HG03095 (cell line): ENCODE results near the gene FAM131C.
"Not testable (repeated sequence)": the region's sequence is repeated elsewhere in the genome, so short reads cannot be mapped to it uniquely, and the experiment has no call there.

ENCODE experiments used
- ATAC-seq: cut with Tn5 transposase; IDR thresholded peaks from one replicate; pipeline ENCODE4 v1.9.1; 2021; ENCODE audit warnings: moderate library complexity; ENCODE audit not compliant: unreplicated experiment

FAM131C gene

GRCh38 chr1:16061989-16062686, 11.3 kb downstream of the FAM131C start:
- ATAC-seq: not testable (repeated sequence)

GRCh38 chr1:16061266-16061665, 12.2 kb downstream of the FAM131C start:
- no peak for ATAC-seq

GRCh38 chr1:16058394-16059120, 14.9 kb downstream of the FAM131C start:
- ATAC-seq: not testable (repeated sequence)

- not testable (repeated sequence) for ATAC-seq
Observed at GRCh38 chr1:16057314-16057915, 16.0 kb downstream of the FAM131C start.

GRCh38 chr1:16056521-16056912, 16.9 kb downstream of the FAM131C start:
- ATAC-seq: not testable (repeated sequence)

- ATAC-seq: peak; percentile 70
Observed at GRCh38 chr1:16055613-16056520, 17.6 kb downstream of the FAM131C start.

- ATAC-seq: no peak
Observed at GRCh38 chr1:16054598-16055540, 18.6 kb downstream of the FAM131C start.

GRCh38 chr1:16053781-16054502, 19.5 kb downstream of the FAM131C start:
- ATAC-seq: no peak

GRCh38 chr1:16051949-16052348, 21.5 kb downstream of the FAM131C start:
- not testable (repeated sequence) for ATAC-seq

- ATAC-seq: no peak
Observed at GRCh38 chr1:16051039-16051438, 22.4 kb downstream of the FAM131C start.

- no peak for ATAC-seq
Observed at GRCh38 chr1:16050328-16050727, 23.1 kb downstream of the FAM131C start.

GRCh38 chr1:16048573-16049189, 24.8 kb downstream of the FAM131C start:
- ATAC-seq: no peak

- no peak for ATAC-seq
Observed at GRCh38 chr1:16047791-16048475, 25.5 kb downstream of the FAM131C start.

- no peak for ATAC-seq
Observed at GRCh38 chr1:16046842-16047241, 26.6 kb downstream of the FAM131C start.

GRCh38 chr1:16043950-16044349, 29.5 kb downstream of the FAM131C start:
- no peak for ATAC-seq

- no peak for ATAC-seq
Observed at GRCh38 chr1:16043521-16043920, 29.9 kb downstream of the FAM131C start, which contains the start of gene CLCNKB. Gene CLCNKB, plus strand, starts transcription at chr1:16043782. Its CDS starts 711 bp downstream, at chr1:16044493.

- not testable (repeated sequence) for ATAC-seq
Observed at GRCh38 chr1:16042654-16043053, 30.8 kb downstream of the FAM131C start.

GRCh38 chr1:16042096-16042495, 31.4 kb downstream of the FAM131C start:
- ATAC-seq: no peak
